ENCODE results near the gene ITGB2. TPM values are rescaled to one million over a fixed set of nuclear protein-coding genes. Genes with fewer than 3 reads are reported as not detected.

Gene ITGB2
- total RNA-seq, 2 donors from 2014 or later, result 6.8 to 33.1 TPM

DNA sequence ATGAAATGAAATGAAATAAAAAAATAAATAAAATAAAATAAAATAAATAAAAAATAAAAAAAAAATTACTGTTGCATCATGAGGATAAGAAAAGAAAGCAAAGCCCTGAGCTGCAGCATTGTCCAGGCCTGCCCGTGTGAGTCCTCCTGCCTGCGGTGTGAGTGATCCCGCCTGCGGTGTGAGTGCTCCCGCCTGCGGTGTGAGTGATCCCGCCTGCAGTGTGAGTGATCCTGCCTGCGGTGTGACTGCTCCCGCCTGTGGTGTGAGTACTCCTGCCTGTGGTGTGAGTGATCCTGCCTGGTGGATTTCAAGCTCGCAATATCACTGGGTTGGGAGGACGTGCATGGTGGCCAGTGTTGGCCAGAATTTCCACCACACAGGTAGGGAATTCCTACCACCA lies 24.8 kb downstream of the ITGB2 start:
- ATAC-seq (no peak), DNase-seq (no peak)
- intact Hi-C loops (cut with DNase I, micrococcal nuclease), result no loop called here

DNA sequence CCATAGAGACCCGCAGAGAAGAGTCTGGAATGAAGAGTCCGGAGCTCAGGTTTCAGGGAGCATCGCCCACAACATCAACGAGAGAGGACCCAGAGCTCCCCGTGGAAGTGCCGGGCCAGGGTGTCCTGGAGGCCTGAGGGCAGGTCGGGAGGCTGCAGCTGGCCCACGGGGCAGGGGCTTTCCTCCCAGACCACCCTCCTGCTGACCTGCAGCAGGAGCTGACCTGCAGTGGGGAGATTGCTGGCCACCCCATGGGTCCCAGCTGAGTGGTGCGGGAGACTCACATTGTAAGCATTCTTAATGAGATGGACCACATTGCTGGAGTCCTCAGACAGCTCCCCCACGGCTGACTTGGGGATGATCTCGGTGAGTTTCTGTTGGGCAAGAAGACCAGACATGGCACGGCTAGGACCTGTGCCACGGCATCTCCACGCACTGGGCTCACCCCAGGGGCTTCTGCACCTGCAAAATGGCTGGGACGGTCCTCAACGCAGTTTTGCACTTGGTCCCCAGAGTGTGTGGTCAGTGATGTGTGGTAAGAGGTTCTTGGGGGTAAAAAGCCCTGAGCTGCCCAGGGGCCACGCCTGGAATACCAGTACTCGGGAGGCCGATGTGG lies 25.9 kb downstream of the ITGB2 start:
- DNase-seq (no peak), ATAC-seq (no peak)
- intact Hi-C loops (cut with DNase I, micrococcal nuclease), result loop anchor here in 1 of 2 donors (5.0 kb wide), 1 partner anchor 38 kb away; no protein-coding TSS in a partner anchor

DNA sequence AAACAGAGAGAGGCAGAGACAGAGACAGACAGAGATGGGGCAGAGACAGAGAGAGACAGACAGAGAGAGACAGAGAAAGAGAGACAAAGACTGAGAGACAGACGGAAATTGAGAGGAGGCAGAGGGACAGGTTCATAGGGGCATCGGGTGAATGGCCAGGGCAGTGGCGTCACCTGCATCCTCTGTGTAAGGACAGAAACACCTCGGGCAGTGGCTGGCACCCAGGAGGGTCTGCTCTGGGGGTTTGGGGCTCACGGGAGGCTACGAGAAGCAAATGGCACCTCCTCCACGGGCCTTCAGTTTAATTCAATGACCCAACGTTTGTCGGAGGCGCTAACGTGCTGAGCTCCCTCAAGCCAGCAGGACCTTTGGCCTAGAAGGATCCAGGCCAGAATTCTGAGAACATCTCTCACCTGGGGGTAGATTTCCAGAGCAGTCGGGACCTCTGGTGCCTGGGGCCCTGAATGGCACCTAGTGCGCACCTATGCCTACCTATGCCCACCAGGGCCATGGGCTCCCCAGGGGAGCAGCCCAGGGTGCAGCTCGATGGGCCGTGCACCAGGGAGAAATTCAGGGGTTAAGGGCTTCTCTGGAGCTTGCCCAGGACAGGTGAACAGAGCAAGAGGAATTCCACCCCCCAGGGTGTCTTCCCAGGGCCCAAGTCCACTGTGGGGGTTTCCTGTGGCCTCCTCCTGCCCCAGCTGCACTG lies 26.6 kb downstream of the ITGB2 start:
- intact Hi-C loops (cut with DNase I, micrococcal nuclease), result loop anchor here in 1 of 2 donors (5.0 kb wide), 1 partner anchor 38 kb away; no protein-coding TSS in a partner anchor

GRCh38 chr21:44893278-44893556 lies 27.5 kb downstream of the ITGB2 start:
- intact Hi-C loops (cut with DNase I, micrococcal nuclease), result loop anchor here in 1 of 2 donors (5.0 kb wide), 1 partner anchor 39 kb away; no protein-coding TSS in a partner anchor
- DNase-seq (no peak), ATAC-seq (no peak)

More for the DNA sequence above, 26.6 kb downstream of the ITGB2 start:
- no peak for ATAC-seq
- no peak for DNase-seq

GRCh38 chr21:44892536-44893277 lies 28.0 kb downstream of the ITGB2 start:
- intact Hi-C loops (cut with DNase I, micrococcal nuclease), result loop anchor here in 1 of 2 donors (5.0 kb wide), 1 partner anchor 40 kb away; no protein-coding TSS in a partner anchor
- DNase-seq, result peak in 1 of 2 donors; percentile 75
- ATAC-seq, result peak; percentile 38

- no peak for ATAC-seq
- intact Hi-C loops (cut with DNase I, micrococcal nuclease), result loop anchor here in 1 of 2 donors (5.0 kb wide), 1 partner anchor 40 kb away; no protein-coding TSS in a partner anchor
Observed at GRCh38 chr21:44892095-44892494, 28.6 kb downstream of the ITGB2 start.

DNA sequence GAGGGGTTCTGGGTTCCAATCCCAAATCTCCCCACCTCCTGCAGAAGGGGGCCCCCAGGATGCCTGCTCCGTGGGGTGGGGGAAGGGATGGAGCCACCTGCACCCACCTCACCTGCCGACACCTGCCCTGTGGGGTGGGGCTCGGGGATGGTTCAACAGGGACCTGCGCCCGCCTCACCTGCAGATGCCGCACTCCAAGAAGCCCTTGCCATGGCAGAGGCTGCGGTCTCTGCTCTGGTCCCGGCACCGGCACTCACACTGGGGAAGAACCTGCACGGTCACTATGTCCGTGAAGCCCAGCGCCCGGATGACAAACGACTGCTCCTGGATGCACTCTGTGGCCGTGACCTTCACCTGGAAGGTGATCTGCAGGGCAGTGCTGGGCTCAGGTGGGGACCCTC lies 29.1 kb downstream of the ITGB2 start:
- ATAC-seq, result no peak
- no peak for DNase-seq
- intact Hi-C loops (cut with DNase I, micrococcal nuclease), result loop anchor here in 1 of 2 donors (5.0 kb wide), 1 partner anchor 41 kb away; no protein-coding TSS in a partner anchor

More at GRCh38 chr21:44892095-44892494, 28.6 kb downstream of the ITGB2 start:
- no peak for DNase-seq

- intact Hi-C loops (cut with DNase I, micrococcal nuclease), result loop anchor here in 1 of 2 donors (5.0 kb wide), 1 partner anchor 41 kb away; no protein-coding TSS in a partner anchor
- DNase-seq (no peak), ATAC-seq (no peak)
Observed at GRCh38 chr21:44890961-44891541, 29.6 kb downstream of the ITGB2 start.

DNA sequence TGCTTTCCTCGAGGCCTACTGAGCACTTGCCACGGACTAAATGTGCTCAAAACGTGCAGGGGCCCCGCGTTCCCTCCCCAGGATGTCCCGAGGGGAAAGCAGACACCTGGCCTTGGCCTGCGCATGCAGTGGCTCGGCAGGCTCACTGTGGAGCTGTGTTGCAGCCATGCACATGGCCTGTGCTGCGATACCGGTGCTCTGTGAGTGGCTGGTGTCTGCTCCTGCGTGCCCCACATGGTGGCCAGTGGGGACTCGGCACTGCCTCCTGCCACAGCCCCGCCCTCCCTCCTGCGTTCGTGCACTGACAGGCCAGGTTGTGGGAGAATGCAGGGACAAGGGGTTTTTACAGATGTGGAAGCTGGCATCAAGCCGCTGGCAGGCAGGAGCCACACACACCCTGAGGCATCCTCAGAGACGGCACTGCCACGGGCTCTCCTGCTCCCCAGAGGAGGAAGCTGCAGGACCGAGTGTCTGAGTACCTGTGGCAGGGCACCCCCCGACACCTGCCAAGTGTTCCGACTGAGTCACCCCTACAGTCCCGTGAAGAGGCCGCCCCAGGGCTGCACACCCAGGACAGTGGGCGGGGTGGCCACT lies 30.3 kb downstream of the ITGB2 start:
- intact Hi-C loops (cut with DNase I, micrococcal nuclease), result loop anchor here in 1 of 2 donors (5.0 kb wide), 1 partner anchor 42 kb away; no protein-coding TSS in a partner anchor
- ATAC-seq, result no peak
- DNase-seq, result no peak

DNA sequence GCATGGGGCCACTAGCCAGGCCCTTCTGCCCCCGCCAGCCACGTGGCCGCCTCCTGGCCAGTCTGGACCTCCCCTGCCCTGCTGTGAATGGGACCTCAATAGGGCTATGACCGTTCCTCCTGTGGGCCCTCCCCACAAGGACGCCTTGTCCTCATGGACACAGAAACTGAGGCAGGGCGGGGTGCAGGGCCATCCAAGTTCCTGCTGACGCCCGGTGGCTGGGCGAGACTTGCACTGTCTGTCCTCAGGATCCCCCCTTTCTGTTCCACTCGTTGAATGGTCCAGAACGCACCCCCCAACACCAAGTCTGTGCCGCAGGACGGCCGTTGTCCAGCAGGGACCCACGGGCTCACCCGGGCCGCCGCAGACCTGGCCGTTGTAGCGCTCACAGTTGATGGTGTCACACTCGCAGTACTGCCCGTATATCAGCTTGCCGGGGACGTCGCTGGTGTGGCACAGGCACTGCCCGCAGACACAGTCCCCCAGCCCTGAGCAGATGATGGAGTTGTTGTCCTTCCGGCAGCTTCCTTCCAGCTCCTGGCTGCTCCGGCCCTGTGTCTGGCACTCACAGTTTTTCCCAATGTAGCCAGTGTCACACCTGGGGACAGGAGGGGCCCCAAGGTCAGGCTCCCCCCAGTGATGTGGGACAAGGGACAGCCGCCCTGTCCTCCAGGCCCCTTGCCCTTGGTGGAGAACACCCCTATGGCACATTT lies 30.9 kb downstream of the ITGB2 start:
- ATAC-seq (no peak), DNase-seq (no peak)

DNA sequence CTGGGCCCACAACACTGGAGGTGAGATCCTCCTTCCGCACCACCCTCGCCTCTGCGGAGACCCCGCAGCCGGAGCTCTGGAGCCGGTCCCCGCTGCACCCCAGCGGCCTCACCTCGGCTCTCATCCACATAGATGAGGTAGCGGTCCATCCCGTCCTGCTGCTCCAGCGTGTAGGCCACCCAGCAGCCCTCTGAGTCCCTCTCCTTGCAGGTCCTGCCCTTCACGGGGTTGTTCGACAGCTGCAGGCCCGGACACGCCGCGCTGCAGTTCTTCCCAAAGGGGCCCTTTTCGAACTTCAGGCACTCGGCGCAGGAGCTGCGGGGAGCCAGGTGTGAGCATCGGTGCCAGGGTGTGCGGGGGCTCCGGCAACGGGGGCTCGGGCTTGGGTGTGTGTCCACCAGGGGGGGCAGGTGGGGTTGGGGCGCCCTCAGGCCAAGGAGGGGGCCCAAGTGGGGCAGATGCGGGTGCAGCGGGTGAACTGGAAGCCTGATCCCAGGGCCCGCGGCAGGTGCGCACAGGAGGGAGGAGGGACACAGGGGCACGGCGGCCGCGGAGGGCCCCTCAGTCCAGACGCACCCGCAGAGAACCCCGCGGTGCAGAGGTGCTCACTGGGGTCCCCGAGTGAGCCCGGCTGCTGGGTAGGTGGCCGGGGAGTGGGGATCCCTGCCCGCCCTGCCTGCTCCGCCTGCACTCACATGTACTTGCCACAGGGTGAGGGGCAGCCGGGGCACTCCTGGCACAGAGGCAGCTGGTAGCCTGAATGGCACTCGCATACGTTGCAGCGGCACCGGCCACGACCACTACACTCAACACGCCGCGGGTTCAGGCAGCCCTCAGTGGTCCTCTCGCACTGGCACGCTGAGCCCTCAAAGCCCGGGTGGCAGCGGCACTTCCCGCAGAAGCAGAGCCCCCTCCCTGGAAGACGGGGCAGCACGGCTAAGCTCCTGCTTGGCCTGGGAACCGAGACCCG lies 31.8 kb downstream of the ITGB2 start:
- no peak for ATAC-seq
- DNase-seq, result no peak
- intact Hi-C loops (cut with DNase I, micrococcal nuclease), result no loop called here

More for the DNA sequence above, 30.9 kb downstream of the ITGB2 start:
- intact Hi-C loops (cut with DNase I, micrococcal nuclease), result loop anchor here in 1 of 2 donors (5.0 kb wide), 1 partner anchor 43 kb away; no protein-coding TSS in a partner anchor

GRCh38 chr21:44887807-44888580 lies 32.7 kb downstream of the ITGB2 start:
- DNase-seq, result no peak
- no peak for ATAC-seq
- intact Hi-C loops (cut with DNase I, micrococcal nuclease), result no loop called here

DNA sequence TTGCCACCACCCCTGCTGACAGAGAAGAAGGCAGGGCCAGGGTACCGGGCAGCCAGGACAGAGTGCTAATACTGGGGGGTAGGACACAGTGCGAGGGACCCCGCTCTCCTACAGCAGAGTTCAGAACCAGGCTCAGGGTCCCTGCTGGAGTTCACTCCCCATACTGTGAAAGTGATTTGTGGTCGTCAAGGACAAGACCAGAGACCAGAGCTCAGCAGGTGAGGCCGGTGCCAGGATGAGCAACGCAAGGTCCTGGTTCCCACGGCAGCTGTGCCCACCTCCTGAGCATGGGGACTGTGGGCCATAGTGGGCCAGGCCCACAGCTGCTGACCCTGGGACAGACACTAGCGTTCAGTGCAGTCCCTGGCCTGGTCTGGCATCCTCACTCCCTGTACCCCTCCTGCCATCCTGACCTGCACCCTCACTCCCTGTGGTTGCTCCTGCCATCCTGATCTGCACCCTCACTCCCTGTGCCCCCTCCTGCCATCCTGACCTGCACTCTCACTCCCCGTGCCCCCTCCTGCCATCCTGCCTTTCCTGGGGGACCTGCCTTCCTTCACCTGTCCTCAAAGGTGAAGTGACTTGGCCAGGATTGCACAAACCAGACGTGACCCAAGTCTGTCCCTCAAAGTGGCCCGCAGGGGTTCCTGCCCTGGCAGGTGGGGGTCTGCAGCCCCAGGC lies 33.4 kb downstream of the ITGB2 start:
- intact Hi-C loops (cut with DNase I, micrococcal nuclease), result no loop called here
- ATAC-seq, result no peak
- no peak for DNase-seq

DNA sequence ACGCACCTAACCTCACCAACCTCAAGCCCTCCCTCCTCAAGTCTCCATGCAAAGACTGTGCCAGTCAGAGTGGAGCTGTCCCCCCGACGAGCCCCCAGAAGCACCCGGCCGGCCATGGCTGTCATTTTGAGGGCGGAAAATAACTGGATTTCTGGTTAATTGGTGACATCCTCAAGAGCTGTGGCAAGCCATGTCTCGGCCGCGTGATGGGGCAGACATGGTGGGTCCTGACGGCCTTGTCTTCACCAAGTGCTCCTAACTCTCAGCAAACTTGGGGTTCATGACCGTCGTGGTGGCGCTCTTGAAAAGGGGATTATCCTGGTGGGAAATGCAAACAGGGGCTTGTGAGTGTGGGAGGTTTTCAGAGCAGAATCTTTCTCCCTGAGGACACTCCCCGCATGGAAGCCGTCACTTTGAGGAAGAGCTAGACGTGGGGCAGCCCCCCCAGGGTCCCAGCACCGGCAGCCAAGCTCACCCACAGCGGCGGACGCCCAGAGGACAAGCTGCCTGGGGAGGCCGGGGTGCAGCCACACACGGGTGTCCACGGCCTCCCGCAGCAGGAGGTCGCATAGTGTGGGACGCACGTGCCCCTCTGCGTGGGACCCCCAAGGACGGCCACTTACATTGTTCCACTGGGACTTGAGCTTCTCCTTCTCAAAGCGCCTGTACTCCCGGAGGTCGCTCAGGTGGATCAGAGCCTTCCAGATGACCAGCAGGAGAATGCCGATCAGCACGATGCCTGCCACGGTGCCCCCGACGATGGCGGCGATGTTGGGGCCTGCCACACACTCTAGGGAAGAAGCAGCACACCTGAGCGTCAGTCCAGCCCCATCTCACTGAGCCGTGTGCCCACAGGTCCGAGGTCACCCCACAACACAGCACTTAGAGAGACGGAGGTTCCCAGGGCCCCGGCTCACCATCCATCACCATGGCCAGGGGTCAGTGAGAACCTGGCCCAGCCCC lies 34.3 kb downstream of the ITGB2 start:
- no peak for DNase-seq
- no peak for ATAC-seq
- intact Hi-C loops (cut with DNase I, micrococcal nuclease), result no loop called here

DNA sequence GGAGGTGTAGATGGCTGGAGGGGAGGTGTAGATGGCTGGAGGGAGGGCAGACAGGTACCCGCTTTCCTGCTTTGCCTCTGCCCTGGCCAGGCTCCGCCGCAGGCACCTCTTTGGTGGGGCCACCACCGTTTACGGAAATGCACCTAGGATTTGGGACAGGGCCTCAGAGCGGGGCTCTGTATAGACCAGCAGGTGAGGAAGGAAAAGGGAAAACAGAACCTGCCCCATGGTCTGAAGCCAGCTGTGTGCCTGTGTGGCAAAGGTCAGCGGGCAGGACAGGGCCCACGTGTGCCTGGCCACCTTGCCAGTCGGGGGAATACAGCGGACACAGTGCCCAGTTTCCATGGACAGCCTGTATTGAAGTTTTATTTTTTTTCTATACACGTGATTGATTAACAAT lies 35.1 kb downstream of the ITGB2 start:
- no peak for ATAC-seq
- intact Hi-C loops (cut with DNase I, micrococcal nuclease), result no loop called here

More for the DNA sequence above, 35.1 kb downstream of the ITGB2 start:
- no peak for DNase-seq

Measured in left colon (tissue), 2 donors.